ENCODE data around the gene PTPRJ. TPM values are rescaled to one million over a fixed set of nuclear protein-coding genes. Genes with fewer than 3 reads are reported as not detected.

Gene PTPRJ
- total and polyA plus RNA-seq, 2 of the 13 experiments (the other 11 are each of a cell fraction or from before 2014, with no cell fraction given): 1.0 to 1.2 TPM

- H3K4me1 ChIP-seq (ENCODE audit: insufficient read depth, low read length): no peaks in the 10 kb centered on the region
- 63% methylated on average over 3 of the region's 3 CpGs for WGBS (ENCODE audit: low lambda C conversion rate)
Observed at GRCh38 chr11:48025984-48026340, 45.6 kb downstream of the PTPRJ start.

GRCh38 chr11:48028914-48029680 lies 48.7 kb downstream of the PTPRJ start:
- no peak overlapping the region for H3K27ac ChIP-seq (ENCODE audit: extremely low read length, insufficient read depth, low read length)
- intact Hi-C loops (cut with micrococcal nuclease; ENCODE audit: unreplicated experiment): no loop called here
- H2AFZ ChIP-seq (ENCODE audit: low read length): no peak overlapping the region
- 78% methylated on average over 4 of the region's 6 CpGs for WGBS (ENCODE audit: low lambda C conversion rate)
- no peak for DNase-seq (ENCODE audit: low spot score)
- no peak overlapping the region for H3K4me3 ChIP-seq (replicated peaks in 1 of 3; ENCODE audit: insufficient read depth in 1 of 3, low read depth in 2 of 3, low read length in 3 of 3)
- H3K4me1 ChIP-seq (ENCODE audit: insufficient read depth, low read length): no peaks in the 10 kb centered on the region
- ChIA-PET POLR2A (no interaction called here), CTCF (ENCODE audit: low intra/inter-chr PET ratio, low total read pairs) (no interaction called here)
- in situ Hi-C loops (cut with HindIII; ENCODE audit: extremely low pct_ligation_motif_present, low pct_unique_long_range_greater_than_20kb): no loop called here
- H3K36me3 ChIP-seq (replicated peaks in 1 of 2; ENCODE audit: control insufficient read depth in 1 of 2, insufficient read depth in 2 of 2, low read length in 2 of 2): no peaks in the 10 kb centered on the region
- no peak for FAIRE-seq
- no peaks in the 10 kb centered on the region for H3K9me3 ChIP-seq (ENCODE audit: low read length)
- H3K79me2 ChIP-seq (ENCODE audit: insufficient read depth, low read length): no peaks in the 10 kb centered on the region
- BruUV-seq (replicated peaks): no TSS peak
- ATAC-seq: no peak
- no peak overlapping the region for H3K9ac ChIP-seq (ENCODE audit: insufficient read depth, low read depth, low read length)
- H3K4me2 ChIP-seq (ENCODE audit: low read depth, low read length): no peak overlapping the region
- no peaks in the 10 kb centered on the region for H4K20me1 ChIP-seq (ENCODE audit: insufficient read depth, low read length)
- H3K27me3 ChIP-seq (ENCODE audit: control insufficient read depth in 1 of 2, insufficient read depth in 2 of 2, low read length in 2 of 2): no peaks in the 10 kb centered on the region
- TF ChIP-seq ZNF598 (CRISPR knock-in tag; IDR thresholded peaks at IDR 0.05; ENCODE audit: borderline replicate concordance) (no peak), HDAC2 (CRISPR knock-in tag; IDR thresholded peaks at IDR 0.05) (no peak), TBX3 (IDR thresholded peaks at IDR 0.05; ENCODE audit: borderline replicate concordance) (no peak), ZFP91 (CRISPR knock-in tag; IDR thresholded peaks at IDR 0.05; ENCODE audit: borderline replicate concordance) (no peak), FOXP1 (IDR thresholded peaks at IDR 0.05) (no peak), FOXP1 (CRISPR knock-in tag; IDR thresholded peaks at IDR 0.05) (no peak), ARHGAP35 (CRISPR knock-in tag; IDR thresholded peaks at IDR 0.05; ENCODE audit: borderline replicate concordance) (no peak), ELF1 (CRISPR knock-in tag; IDR thresholded peaks at IDR 0.05) (no peak), ZBTB38 (CRISPR knock-in tag; IDR thresholded peaks at IDR 0.05) (no peak)
- TF ChIP-seq, protein P1, sequence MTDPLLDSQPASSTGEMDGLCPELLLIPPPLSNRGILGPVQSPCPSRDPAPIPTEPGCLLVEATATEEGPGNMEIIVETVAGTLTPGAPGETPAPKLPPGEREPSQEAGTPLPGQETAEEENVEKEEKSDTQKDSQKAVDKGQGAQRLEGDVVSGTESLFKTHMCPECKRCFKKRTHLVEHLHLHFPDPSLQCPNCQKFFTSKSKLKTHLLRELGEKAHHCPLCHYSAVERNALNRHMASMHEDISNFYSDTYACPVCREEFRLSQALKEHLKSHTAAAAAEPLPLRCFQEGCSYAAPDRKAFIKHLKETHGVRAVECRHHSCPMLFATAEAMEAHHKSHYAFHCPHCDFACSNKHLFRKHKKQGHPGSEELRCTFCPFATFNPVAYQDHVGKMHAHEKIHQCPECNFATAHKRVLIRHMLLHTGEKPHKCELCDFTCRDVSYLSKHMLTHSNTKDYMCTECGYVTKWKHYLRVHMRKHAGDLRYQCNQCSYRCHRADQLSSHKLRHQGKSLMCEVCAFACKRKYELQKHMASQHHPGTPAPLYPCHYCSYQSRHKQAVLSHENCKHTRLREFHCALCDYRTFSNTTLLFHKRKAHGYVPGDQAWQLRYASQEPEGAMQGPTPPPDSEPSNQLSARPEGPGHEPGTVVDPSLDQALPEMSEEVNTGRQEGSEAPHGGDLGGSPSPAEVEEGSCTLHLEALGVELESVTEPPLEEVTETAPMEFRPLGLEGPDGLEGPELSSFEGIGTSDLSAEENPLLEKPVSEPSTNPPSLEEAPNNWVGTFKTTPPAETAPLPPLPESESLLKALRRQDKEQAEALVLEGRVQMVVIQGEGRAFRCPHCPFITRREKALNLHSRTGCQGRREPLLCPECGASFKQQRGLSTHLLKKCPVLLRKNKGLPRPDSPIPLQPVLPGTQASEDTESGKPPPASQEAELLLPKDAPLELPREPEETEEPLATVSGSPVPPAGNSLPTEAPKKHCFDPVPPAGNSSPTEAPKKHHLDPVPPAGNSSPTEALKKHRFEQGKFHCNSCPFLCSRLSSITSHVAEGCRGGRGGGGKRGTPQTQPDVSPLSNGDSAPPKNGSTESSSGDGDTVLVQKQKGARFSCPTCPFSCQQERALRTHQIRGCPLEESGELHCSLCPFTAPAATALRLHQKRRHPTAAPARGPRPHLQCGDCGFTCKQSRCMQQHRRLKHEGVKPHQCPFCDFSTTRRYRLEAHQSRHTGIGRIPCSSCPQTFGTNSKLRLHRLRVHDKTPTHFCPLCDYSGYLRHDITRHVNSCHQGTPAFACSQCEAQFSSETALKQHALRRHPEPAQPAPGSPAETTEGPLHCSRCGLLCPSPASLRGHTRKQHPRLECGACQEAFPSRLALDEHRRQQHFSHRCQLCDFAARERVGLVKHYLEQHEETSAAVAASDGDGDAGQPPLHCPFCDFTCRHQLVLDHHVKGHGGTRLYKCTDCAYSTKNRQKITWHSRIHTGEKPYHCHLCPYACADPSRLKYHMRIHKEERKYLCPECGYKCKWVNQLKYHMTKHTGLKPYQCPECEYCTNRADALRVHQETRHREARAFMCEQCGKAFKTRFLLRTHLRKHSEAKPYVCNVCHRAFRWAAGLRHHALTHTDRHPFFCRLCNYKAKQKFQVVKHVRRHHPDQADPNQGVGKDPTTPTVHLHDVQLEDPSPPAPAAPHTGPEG (CRISPR knock-in tag; IDR thresholded peaks at IDR 0.05): no peak

More at GRCh38 chr11:48025984-48026340, 45.6 kb downstream of the PTPRJ start:
- intact Hi-C loops (cut with micrococcal nuclease; ENCODE audit: unreplicated experiment): no loop called here
- H4K20me1 ChIP-seq (ENCODE audit: insufficient read depth, low read length): no peaks in the 10 kb centered on the region
- no peaks in the 10 kb centered on the region for H3K9me3 ChIP-seq (ENCODE audit: low read length)
- no peaks in the 10 kb centered on the region for H3K79me2 ChIP-seq (ENCODE audit: insufficient read depth, low read length)
- no TSS peak for BruUV-seq (replicated peaks)
- no peak overlapping the region for H3K4me3 ChIP-seq (replicated peaks in 1 of 3; ENCODE audit: insufficient read depth in 1 of 3, low read depth in 2 of 3, low read length in 3 of 3)
- in situ Hi-C loops (cut with HindIII; ENCODE audit: extremely low pct_ligation_motif_present, low pct_unique_long_range_greater_than_20kb): no loop called here
- TF ChIP-seq ZNF768 (CRISPR knock-in tag; IDR thresholded peaks at IDR 0.05) (no peak), ATF7 (IDR thresholded peaks at IDR 0.05) (peak; percentile 74), ATF7 (CRISPR knock-in tag; IDR thresholded peaks at IDR 0.05) (no peak)
- H2AFZ ChIP-seq (ENCODE audit: low read length): no peak overlapping the region
- CTCF ChIA-PET (ENCODE audit: low intra/inter-chr PET ratio, low total read pairs): no interaction called here
- DNase-seq (ENCODE audit: low spot score) (no peak), FAIRE-seq (no peak), ATAC-seq (no peak)
- no peaks in the 10 kb centered on the region for H3K36me3 ChIP-seq (replicated peaks in 1 of 2; ENCODE audit: control insufficient read depth in 1 of 2, insufficient read depth in 2 of 2, low read length in 2 of 2)
- no peaks in the 10 kb centered on the region for H3K27me3 ChIP-seq (ENCODE audit: control insufficient read depth in 1 of 2, insufficient read depth in 2 of 2, low read length in 2 of 2)
- POLR2A ChIA-PET: no interaction called here
- no peak overlapping the region for H3K4me2 ChIP-seq (ENCODE audit: low read depth, low read length)
- H3K27ac ChIP-seq (ENCODE audit: extremely low read length, insufficient read depth, low read length): no peak overlapping the region
- H3K9ac ChIP-seq (ENCODE audit: insufficient read depth, low read depth, low read length): no peak overlapping the region
